GM19395 (cell line): ENCODE measurements around the gene ATF7IP.

Source experiments
- ATAC-seq: cut with Tn5 transposase; IDR thresholded peaks from one replicate; pipeline ENCODE4 v1.9.1; 2021; ENCODE audit warnings: mild to moderate bottlenecking, moderate library complexity; ENCODE audit not compliant: unreplicated experiment

The ATF7IP gene

GRCh38 chr12:14479004-14479403 lies 113.5 kb downstream of the ATF7IP start:
- no peak for ATAC-seq

DNA sequence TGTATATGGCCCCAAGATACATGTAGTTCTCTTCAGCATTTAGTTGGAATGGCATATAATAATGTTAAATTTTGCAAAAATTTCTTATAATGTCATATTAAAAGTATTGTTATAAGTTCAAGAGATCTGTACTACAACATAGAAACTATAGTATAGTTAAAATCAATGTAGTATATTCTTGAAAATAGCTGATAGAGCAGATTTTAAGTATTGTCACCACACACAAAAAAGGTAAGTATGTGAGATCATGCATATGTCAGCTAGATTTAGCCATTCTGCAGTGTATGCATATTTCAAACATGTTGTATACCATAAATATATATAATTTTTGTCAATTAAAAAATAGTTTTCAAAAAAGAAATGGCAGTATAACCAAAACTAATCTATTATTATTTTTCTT lies 115.7 kb downstream of the ATF7IP start:
- ATAC-seq = no peak

DNA sequence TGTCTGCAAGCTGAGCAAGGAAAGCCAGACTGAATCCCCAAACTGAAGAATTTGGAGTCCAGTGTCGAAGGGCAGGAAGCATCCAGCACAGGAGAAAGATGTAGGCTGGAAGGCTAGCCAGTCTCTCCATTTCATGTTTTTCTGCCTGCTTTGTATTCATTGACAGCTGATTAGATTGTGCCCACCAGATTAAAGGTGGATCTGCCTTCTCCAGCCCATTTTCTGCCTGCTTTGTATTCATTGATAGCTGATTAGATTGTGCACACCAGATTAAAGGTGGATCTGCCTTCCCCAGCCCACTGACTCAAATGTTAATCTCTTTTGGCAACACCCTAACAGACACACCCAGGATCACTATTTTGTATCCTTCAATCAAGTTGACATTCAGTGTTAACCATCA lies 116.9 kb downstream of the ATF7IP start:
- ATAC-seq = no peak

DNA sequence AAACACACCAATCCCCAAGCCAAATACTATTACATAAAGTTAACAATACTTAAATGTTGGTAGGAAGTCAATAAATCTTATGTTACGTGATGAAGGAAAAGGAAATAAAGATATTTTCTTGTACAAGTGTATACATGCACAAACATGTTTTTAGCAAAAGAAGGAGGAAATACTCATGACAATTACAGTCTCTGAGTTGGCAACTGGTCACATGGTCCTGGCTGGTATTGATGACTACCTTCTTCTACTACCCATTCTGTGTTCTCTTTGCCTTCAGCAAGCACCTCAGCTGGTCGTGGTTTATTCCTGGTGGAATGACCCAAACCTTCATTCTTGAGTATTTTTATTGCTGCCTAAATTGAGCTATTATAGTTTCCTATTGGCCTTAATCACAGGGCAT lies 117.4 kb downstream of the ATF7IP start:
- ATAC-seq = no peak

DNA sequence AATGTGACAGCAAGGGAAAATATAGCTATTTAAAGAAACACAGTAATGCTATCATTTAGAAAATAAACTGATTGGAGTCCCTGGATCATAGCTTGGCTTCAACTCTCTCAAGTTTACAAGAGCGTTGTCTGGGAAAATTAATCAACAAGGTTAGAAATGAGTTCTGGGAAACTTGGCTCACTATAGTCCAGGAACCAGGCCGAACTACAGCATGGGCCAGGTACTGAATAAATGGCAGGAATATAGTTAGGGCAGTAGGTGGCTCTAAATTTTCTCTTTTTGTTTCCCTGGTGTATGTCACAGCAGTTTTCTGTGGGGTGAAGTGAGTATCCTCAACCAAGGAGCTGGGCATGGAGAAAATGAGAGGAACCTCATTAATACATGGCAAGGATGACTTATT lies 129.8 kb downstream of the ATF7IP start:
- ATAC-seq = no peak

DNA sequence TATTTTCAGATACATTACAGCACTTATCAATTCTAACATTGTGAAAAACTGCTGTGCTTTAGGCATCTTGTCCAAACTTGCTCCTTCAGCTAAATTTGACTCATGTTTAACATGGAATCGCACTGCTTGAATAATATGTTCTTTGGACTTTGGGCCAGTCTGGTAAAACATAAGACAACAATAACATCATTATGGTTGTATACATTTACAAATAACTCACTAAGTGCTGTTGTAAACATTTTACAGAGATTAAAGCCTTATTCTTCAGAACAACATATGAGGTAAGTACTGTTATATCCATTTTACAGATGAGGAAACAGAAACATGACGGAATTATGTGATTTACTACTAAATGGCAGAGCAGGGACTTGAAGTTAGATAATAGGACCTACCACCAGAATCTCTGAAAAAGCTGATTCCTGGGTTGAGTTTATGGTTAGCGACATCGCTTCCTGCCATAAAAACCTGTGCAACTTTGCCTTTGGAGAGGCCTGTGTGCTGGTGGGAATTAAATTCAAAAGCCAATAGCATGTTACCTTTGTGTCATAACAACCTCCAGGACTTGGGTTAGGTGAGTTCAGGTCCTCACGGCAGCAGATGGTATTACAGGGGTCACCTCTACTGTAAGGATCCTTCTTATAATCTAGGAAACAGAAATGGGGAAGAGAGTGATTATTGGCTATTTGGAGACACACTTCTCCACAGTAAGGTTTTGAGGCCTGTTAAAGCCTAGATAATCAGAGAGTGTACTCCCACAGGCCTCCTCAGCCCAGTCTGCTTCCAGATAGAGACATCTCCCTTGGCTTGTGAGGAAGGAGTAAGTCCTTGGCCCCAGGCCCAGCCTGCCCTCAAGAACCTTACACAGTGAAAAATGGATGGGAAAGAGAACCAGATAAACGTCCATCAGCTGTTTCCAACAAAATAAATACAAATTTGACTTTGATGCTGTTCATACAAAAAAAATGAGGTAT lies 140.4 kb downstream of the ATF7IP start:
- ATAC-seq = no peak

DNA sequence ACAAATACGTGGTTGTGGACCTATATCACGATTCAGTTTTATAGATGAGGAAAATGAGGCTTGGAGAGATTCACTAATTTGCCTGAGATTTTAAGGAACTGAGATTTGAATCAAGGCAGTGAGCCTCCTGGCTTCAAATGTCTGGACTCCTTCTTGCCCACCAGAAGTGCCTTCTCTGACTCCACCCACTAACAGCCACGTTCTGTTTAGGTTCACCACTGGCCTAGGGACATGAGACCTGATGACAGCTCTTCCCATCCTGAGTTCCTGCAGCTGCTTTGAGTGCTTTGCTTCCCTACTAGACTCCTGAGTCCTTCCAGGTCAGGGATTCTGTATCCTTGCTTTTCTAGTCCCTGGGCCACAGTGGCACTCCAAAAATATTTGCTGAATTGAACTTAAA lies 145.1 kb downstream of the ATF7IP start:
- no peak for ATAC-seq

DNA sequence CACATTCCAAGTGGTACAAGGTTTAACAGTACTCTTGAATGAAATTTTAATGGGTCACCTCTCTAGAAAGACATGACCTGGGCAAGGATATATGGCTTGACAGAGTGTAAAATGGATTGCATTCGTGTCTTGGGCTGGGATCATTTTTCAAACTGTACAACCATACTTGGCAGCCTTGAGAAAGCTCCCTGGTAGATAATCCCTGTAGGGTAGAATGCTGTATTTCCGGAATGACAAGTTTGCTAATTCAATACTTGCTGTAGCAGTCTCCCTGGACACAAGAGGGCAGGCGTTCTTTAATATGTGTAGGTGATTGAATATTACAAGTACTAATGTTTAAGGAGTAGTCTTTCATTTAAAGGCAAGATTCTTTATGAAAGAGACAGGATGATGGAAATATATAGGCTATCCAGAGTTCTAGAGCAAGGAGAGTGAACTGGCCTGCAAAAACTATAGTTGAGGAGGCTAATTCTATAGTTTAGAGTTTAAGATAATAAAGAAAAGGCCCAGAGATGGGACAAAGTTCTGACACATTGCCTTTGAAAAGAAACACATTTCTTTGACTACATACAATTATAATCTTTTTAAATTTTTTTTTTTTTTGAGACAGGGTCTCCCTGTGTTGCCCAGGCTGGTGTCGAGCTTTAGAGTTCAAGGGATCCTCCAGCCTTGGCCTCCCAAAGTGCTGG lies 148.8 kb downstream of the ATF7IP start:
- ATAC-seq = no peak

DNA sequence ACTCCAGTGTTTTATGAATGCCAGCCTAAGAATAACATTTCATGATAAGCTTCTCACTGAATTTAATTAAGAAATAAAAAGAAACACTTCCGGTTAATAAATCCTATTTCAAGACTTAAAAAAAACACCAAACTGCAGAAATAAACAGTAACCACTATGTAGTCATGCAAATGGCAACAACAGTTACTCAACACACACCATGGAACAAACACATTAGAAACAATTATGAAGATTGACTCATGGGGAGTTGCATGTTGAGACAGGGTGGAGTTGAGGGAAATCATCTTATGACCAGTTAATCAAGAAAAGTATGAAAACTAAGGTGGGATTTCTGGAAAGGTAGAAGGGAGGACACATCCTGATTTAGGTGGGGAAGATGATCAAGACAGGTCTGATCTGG lies 149.5 kb downstream of the ATF7IP start:
- no peak for ATAC-seq

DNA sequence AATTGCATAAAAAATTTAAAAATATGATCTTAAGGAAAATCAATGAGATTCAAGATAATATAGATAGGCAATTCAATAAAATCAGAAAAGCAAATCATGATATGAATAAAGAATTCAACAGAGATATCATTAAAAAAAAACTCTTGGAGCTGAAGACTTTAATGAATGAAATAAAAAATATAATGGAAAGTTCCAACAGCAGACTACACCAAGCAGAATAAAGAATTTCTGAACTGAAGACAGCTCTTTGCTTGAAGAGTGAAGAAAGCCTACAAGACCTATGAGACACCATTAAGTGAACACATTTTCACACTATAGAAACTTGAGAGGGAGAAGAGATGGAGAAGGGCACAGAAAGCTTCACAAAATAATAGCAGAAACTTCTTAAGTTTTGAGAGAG lies 156.3 kb downstream of the ATF7IP start:
- ATAC-seq = no peak

DNA sequence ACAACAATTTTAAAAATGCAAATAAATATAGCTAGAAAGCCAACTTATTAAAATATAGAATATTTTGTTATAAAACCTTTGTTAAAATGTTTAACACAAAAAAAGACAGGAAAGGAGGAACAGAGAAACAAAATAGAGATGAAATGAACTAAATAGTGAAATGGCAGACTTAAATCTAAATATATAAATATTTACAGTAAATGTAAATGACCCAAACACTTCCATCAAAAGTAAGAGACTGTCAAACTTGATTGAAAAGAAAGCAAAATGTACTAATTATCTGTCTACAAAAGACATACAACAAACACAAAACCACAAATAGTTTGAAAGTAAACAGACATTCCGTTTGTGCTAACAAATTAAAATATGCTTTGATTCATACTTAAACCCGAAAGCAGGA lies 160.5 kb downstream of the ATF7IP start:
- ATAC-seq = no peak

GRCh38 chr12:14532152-14532551 lies 166.7 kb downstream of the ATF7IP start:
- no peak for ATAC-seq

DNA sequence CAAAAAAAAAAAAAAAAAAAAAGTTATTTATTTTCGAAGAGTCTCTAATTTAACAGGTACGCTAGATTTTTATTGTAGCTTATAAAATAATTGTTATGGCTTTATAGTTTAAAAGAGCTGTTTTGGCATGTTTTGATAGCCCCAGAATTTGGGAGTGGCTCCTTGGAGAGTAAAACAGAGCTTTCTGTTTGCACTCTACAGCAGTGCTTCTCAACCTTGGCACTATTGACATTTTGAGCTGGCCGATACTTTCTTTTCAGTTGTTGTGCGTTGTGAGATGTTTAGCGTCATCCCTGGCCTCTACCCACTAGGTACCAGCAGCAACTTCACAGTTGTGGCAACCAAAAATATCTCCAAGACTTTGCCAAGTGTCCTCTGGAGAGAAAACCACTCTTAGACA lies 171.6 kb downstream of the ATF7IP start:
- no peak for ATAC-seq

DNA sequence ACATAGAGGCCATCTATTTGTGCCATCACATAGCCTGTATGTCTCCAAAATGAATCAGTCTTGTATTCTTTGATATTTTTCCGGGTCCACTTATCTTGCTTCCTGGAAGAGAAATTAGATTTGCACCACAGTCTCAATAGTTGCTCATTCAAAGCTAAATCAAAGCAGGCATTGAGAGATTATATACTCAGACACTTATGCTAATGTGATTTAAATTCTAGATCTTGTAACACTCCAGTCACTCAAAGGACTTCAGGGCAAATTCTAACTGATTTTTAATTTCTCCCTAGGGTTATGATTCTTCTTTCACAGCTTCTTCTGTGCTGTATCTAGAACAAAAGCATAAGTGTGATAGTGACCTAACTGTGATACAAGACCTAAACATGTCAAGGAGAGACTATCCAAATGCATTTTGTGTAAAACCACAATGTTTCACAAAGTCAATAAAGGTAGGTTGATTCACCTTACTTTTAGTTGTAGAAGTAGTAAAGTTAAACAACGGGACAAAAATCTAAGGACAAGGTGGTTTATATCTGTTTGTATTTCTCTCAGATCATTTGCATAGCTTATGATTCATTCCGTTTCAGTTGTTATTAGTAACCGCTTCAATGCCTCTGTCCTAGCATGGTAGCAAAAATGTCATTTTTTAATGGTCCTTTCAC lies 175.4 kb downstream of the ATF7IP start:
- no peak for ATAC-seq

GRCh38 chr12:14545144-14546124 lies 180.0 kb downstream of the ATF7IP start:
- no peak for ATAC-seq

DNA sequence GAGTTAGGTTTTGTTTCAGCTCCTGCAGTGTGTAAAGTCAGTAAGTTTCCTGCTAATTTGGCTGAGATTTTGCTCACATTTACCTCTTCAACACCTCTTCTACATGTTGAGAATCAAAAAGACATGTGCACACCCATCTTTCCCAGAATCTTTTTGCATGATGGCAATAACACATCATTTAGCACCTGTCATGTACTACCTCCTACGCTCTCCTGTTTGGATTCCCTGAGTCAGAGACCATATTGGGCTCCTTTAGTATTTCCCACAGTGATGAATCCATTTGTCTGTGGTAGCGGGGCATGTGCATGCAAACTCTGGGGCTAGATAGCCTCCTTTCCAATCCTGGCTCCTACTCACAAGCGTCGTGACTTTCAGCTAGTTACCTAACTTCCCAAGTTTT lies 182.1 kb downstream of the ATF7IP start:
- ATAC-seq = no peak

GRCh38 chr12:14548609-14549008 lies 183.1 kb downstream of the ATF7IP start:
- ATAC-seq = no peak
